ENCODE data around the gene RANBP17.

The RANBP17 gene

GRCh38 chr5:171340491-171340890 lies 478.7 kb downstream of the RANBP17 start:
- no peak for DNase-seq (ENCODE audit: low read depth)
- H3K4me3 ChIP-seq (ENCODE audit: low read depth, low read length) = no peak overlapping the region
- no peak for TF ChIP-seq CTCF (IDR thresholded peaks at IDR 0.05; ENCODE audit: low read depth, low read length, missing control alignments)

DNA sequence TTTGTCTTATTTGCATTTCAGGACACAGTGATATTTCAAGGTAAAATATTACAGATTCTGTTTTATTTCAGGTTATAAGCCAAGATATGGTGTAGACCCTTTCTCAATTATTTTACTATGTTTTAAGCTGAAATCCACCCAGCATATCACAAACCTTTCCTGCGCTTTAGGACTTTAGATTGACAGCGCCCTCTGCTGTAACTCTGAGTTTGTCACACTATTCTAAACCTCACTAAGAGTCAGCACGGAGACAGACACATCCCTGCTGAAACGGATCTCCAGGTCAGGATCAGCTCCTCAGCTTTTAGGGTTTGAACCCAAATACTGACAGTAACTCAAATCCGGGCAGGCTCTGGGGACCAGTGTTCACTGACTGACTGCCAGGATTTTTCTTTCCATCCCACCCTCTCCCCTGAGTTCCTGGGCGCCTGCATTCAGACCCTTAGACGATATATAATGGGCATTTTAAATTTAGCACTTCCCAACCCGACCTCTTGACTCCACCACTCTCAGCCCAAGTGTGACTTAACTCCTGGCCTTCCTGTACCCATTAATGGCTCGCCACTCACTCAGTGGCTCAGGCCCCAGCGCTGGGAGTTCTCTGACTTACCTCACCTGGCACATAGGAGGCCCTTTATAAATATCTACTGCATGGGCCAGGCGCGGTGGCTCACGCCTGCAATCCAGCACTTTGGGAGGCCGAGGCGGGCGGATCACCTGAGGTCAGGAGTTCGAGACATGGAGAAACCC lies 480.7 kb downstream of the RANBP17 start:
- H3K4me3 ChIP-seq (ENCODE audit: low read depth, low read length) = no peak overlapping the region
- no peak for DNase-seq (ENCODE audit: low read depth)
- TF ChIP-seq CTCF (IDR thresholded peaks at IDR 0.05; ENCODE audit: low read depth, low read length, missing control alignments) = peak; percentile 63

- no peak for DNase-seq (ENCODE audit: low read depth)
- TF ChIP-seq CTCF (IDR thresholded peaks at IDR 0.05; ENCODE audit: low read depth, low read length, missing control alignments) = no peak
- H3K4me3 ChIP-seq (ENCODE audit: low read depth, low read length) = no peak overlapping the region
These were observed 483.3 kb downstream of the RANBP17 start for GRCh38 chr5:171344936-171345608.
